Neural cell (in vitro differentiated cells): ENCODE measurements around the gene GSG1. TPM values are rescaled to one million over a fixed set of nuclear protein-coding genes. Genes with fewer than 3 reads are reported as not detected.

Experiments used
- H2AFZ ChIP-seq: fragments of 200-600, 300-800 bp; sonication (generic), shearing (Covaris generic); 2 replicates; pipeline ENCODE4 v1.6.0; 2014; ENCODE audit warnings: low read depth, mild to moderate bottlenecking, antibody characterized with exemption, low read length, moderate library complexity
- H3F3A ChIP-seq: fragments of 200-600 bp; shearing (Covaris generic); 2 replicates; pipeline ENCODE4 v1.6.1; 2016; ENCODE audit warnings: mild to moderate bottlenecking, moderate library complexity, mixed read lengths, antibody characterized with exemption, low read length; ENCODE audit not compliant: insufficient read depth, poor library complexity, severe bottlenecking
- H3K27ac ChIP-seq: fragments of 200-600, 300-800 bp; sonication (generic), shearing (Covaris generic); 2 replicates; pipeline ENCODE4 v1.5.1; 2014; ENCODE audit warnings: mild to moderate bottlenecking, low read length, moderate library complexity
- H3K27me3 ChIP-seq: fragments of 300-800, 200-600 bp; sonication (generic), shearing (Covaris generic); 2 replicates; pipeline ENCODE4 v1.6.0; 2014; ENCODE audit warnings: mild to moderate bottlenecking, low read depth, low read length, moderate library complexity; ENCODE audit not compliant: insufficient read depth
- H3K36me3 ChIP-seq: fragments of 300-800, 200-600 bp; sonication (generic), shearing (Covaris generic); 2 replicates; pipeline ENCODE4 v1.5.1; 2014; ENCODE audit warnings: mild to moderate bottlenecking, antibody characterized with exemption, low read length, moderate library complexity; ENCODE audit not compliant: insufficient read depth
- H3K4me2 ChIP-seq: fragments of 300-800, 200-600 bp; sonication (generic), shearing (Covaris generic); 2 replicates; pipeline ENCODE4 v1.6.0; 2014; ENCODE audit warnings: mild to moderate bottlenecking, low read length
- H3K4me3 ChIP-seq: fragments of 300-800, 200-600 bp; sonication (generic), shearing (Covaris generic); 2 replicates; pipeline ENCODE4 v1.5.1; 2014; ENCODE audit warnings: mild to moderate bottlenecking, low read length, moderate library complexity
- H3K79me2 ChIP-seq: fragments of 200-600 bp; shearing (Covaris generic); replicated peaks from 2 replicates; pipeline ENCODE4 v1.6.0; 2014; ENCODE audit warnings: mild to moderate bottlenecking, low read length, moderate library complexity; ENCODE audit not compliant: insufficient read depth
- H3K9ac ChIP-seq: fragments of 300-800, 200-600 bp; sonication (generic), shearing (Covaris generic); 2 replicates; pipeline ENCODE4 v1.6.1; 2016; ENCODE audit warnings: mild to moderate bottlenecking, low read length, mixed read lengths
- H3K9me2 ChIP-seq: fragments of 200-600 bp; shearing (Covaris generic); 2 replicates; pipeline ENCODE4 v1.6.1; 2016; ENCODE audit warnings: mild to moderate bottlenecking, low read length, mixed read lengths; ENCODE audit not compliant: insufficient read depth
- H3K9me3 ChIP-seq: fragments of 200-600, 300-800 bp; sonication (generic), shearing (Covaris generic); 2 replicates; pipeline ENCODE4 v1.6.1; 2016; ENCODE audit warnings: mild to moderate bottlenecking, mixed run types, low read length, moderate library complexity, mixed read lengths
- H4K20me1 ChIP-seq: fragments of 200-600 bp; shearing (Covaris generic); 2 replicates; pipeline ENCODE4 v1.6.1; 2016; ENCODE audit warnings: mild to moderate bottlenecking, mixed run types; ENCODE audit not compliant: insufficient read depth
- CTCF ChIP-seq: fragments of 450-650 bp; IDR thresholded peaks from 2 replicates; pipeline ENCODE4 v1.5.1; 2014; ENCODE audit warnings: antibody characterized with exemption, mild to moderate bottlenecking, moderate library complexity; ENCODE audit not compliant: poor library complexity, severe bottlenecking
- EP300 ChIP-seq: fragments of 450-650 bp; conservative IDR thresholded peaks from 2 replicates; pipeline ENCODE4 v1.6.1; 2014; ENCODE audit warnings: antibody characterized with exemption, mild to moderate bottlenecking, moderate library complexity; ENCODE audit not compliant: poor library complexity, severe bottlenecking
- EZH2 ChIP-seq: fragments of 200-600, 300-800 bp; shearing (Covaris generic), sonication (generic); IDR thresholded peaks from 2 replicates; pipeline ENCODE4 v1.6.1; 2014; ENCODE audit warnings: antibody characterized with exemption, low read length, borderline replicate concordance, mild to moderate bottlenecking; ENCODE audit not compliant: insufficient read depth, poor library complexity, severe bottlenecking
- MXI1 ChIP-seq: fragments of 450-650 bp; conservative IDR thresholded peaks from 2 replicates; pipeline ENCODE4 v1.6.1; 2014; ENCODE audit warnings: antibody characterized with exemption, mild to moderate bottlenecking; ENCODE audit not compliant: poor library complexity, severe bottlenecking
- POLR2AphosphoS5 ChIP-seq: IDR thresholded peaks from 2 replicates; pipeline ENCODE4 v1.6.1; 2012
- RAD21 ChIP-seq: fragments of 450-650 bp; conservative IDR thresholded peaks from 2 replicates; pipeline ENCODE4 v1.6.1; 2014; ENCODE audit warnings: antibody characterized with exemption, mild to moderate bottlenecking, moderate library complexity
- SMC3 ChIP-seq: fragments of 450-650 bp; conservative IDR thresholded peaks from 2 replicates; pipeline ENCODE4 v1.6.1; 2014; ENCODE audit warnings: antibody characterized with exemption, mild to moderate bottlenecking, moderate library complexity; ENCODE audit not compliant: poor library complexity
- TAF1 ChIP-seq: IDR thresholded peaks from 2 replicates; pipeline ENCODE4 v1.6.1; 2012; ENCODE audit warnings: low read depth
- polyA plus RNA-seq: library from polyadenylated mRNA; depleted of rRNA; stranded (reverse); fragments of >200 nt; gene quantifications from 2 replicates; pipeline ENCODE4 v1.2.3, GENCODE V29; 2014
- TF ChIP-seq, protein P1 (sequence below): IDR thresholded peaks from 2 replicates; pipeline ENCODE4 v1.6.1; 2012; ENCODE audit warnings: borderline replicate concordance

The GSG1 gene
- polyA plus RNA-seq, 1 donor from 2014 or later = 0.17 TPM

DNA sequence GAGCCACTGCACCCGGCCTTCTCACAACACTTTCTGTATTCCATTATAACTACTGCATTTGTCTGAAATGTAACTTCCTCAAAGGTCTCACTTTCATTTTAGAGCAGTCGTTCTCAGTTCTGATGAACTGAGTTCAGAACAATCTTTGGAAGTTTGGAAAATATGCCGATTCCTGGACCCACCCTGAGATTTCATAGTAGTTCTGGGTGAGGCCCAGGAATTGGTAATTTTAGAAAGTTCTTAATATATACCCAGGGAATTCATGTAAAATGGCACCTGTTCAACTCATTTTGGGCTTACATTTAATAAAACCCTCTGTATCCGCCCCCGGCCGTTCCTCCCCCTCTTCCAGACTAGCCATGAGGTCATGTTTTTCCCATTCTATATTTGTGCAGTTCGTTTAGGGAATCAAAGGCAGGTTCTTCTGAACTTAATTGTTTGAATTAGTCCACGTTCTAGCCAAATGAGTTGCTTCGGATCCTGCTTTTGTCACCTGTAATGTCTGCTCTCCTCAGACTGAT lies 5.9 kb downstream of the GSG1 start:
- Histone ChIP-seq H4K20me1 (no peaks in the 10 kb centered on the region), H3F3A (peaks cover 4% of the 10 kb centered on the region), H3K9me2 (no peaks in the 10 kb centered on the region), H2AFZ (no peak overlapping the region), H3K79me2 (no peaks in the 10 kb centered on the region), H3K27ac (no peak overlapping the region), H3K9me3 (no peaks in the 10 kb centered on the region), H3K4me2 (no peak overlapping the region), H3K9ac (no peak overlapping the region), H3K27me3 (no peaks in the 10 kb centered on the region), H3K4me3 (no peak overlapping the region), H3K36me3 (no peaks in the 10 kb centered on the region)
- no peak for TF ChIP-seq CTCF
- TF ChIP-seq, protein P1, sequence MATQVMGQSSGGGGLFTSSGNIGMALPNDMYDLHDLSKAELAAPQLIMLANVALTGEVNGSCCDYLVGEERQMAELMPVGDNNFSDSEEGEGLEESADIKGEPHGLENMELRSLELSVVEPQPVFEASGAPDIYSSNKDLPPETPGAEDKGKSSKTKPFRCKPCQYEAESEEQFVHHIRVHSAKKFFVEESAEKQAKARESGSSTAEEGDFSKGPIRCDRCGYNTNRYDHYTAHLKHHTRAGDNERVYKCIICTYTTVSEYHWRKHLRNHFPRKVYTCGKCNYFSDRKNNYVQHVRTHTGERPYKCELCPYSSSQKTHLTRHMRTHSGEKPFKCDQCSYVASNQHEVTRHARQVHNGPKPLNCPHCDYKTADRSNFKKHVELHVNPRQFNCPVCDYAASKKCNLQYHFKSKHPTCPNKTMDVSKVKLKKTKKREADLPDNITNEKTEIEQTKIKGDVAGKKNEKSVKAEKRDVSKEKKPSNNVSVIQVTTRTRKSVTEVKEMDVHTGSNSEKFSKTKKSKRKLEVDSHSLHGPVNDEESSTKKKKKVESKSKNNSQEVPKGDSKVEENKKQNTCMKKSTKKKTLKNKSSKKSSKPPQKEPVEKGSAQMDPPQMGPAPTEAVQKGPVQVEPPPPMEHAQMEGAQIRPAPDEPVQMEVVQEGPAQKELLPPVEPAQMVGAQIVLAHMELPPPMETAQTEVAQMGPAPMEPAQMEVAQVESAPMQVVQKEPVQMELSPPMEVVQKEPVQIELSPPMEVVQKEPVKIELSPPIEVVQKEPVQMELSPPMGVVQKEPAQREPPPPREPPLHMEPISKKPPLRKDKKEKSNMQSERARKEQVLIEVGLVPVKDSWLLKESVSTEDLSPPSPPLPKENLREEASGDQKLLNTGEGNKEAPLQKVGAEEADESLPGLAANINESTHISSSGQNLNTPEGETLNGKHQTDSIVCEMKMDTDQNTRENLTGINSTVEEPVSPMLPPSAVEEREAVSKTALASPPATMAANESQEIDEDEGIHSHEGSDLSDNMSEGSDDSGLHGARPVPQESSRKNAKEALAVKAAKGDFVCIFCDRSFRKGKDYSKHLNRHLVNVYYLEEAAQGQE = no peak

- TF ChIP-seq RAD21 (no peak), CTCF (no peak), EP300 (no peak), MXI1 (no peak), EZH2 (no peak), TAF1 (no peak), SMC3 (no peak), POLR2AphosphoS5 (no peak)
- TF ChIP-seq, protein P1 = no peak
- H3K9ac ChIP-seq = no peak overlapping the region
- H3K4me3 ChIP-seq = no peak overlapping the region
- H3K27me3 ChIP-seq = no peaks in the 10 kb centered on the region
- H2AFZ ChIP-seq = no peak overlapping the region
- H3K36me3 ChIP-seq = no peaks in the 10 kb centered on the region
- no peak overlapping the region for H3K4me2 ChIP-seq
- no peak overlapping the region for H3K27ac ChIP-seq
- no peaks in the 10 kb centered on the region for H3K9me3 ChIP-seq
- H3K9me2 ChIP-seq = no peaks in the 10 kb centered on the region
- no peaks in the 10 kb centered on the region for H3K79me2 ChIP-seq
- H3F3A ChIP-seq = no peaks in the 10 kb centered on the region
- H4K20me1 ChIP-seq = no peaks in the 10 kb centered on the region
These were observed 8.0 kb downstream of the GSG1 start for GRCh38 chr12:13095266-13095995.
